ENCODE results near the gene ZNF524.

ZNF524 gene

GRCh38 chr19:55620410-55621204, 20.5 kb downstream of the ZNF524 start:
- no peak for DNase-seq (ENCODE audit: low read depth)

GRCh38 chr19:55621205-55621672, 21.2 kb downstream of the ZNF524 start:
- no peak for DNase-seq (ENCODE audit: low read depth)

- no peak for DNase-seq (ENCODE audit: low read depth)
Measured at GRCh38 chr19:55621673-55622231, 21.7 kb downstream of the ZNF524 start.

- no peak for DNase-seq (ENCODE audit: low read depth)
Measured at GRCh38 chr19:55622242-55622969, 22.3 kb downstream of the ZNF524 start.

- DNase-seq (ENCODE audit: low read depth), result no peak
Measured at GRCh38 chr19:55623130-55623529, 23.0 kb downstream of the ZNF524 start.

- DNase-seq (ENCODE audit: low read depth), result no peak
Measured at GRCh38 chr19:55623561-55623960, 23.5 kb downstream of the ZNF524 start.

GRCh38 chr19:55624109-55625003, 24.3 kb downstream of the ZNF524 start, which contains the start of gene ZNF784:
Gene ZNF784, minus strand, starts transcription at chr19:55624566. Its CDS starts 5 bp downstream, at chr19:55624561.
- DNase-seq (ENCODE audit: low read depth), result peak; percentile 92

- DNase-seq (ENCODE audit: low read depth), result no peak
Measured at GRCh38 chr19:55625004-55625326, 24.9 kb downstream of the ZNF524 start.

GRCh38 chr19:55626350-55626749, 26.3 kb downstream of the ZNF524 start:
- DNase-seq (ENCODE audit: low read depth), result no peak

GRCh38 chr19:55632463-55632834, 32.4 kb downstream of the ZNF524 start:
- peak; percentile 83 for DNase-seq (ENCODE audit: low read depth)

GRCh38 chr19:55633861-55634260, 33.8 kb downstream of the ZNF524 start:
- no peak for DNase-seq (ENCODE audit: low read depth)

GRCh38 chr19:55635334-55635717, 35.2 kb downstream of the ZNF524 start:
- DNase-seq (ENCODE audit: low read depth), result no peak

GRCh38 chr19:55635856-55636440, 35.9 kb downstream of the ZNF524 start:
- DNase-seq (ENCODE audit: low read depth), result no peak

GRCh38 chr19:55636723-55637122, 36.6 kb downstream of the ZNF524 start:
- DNase-seq (ENCODE audit: low read depth), result no peak

GRCh38 chr19:55637534-55637933, 37.4 kb downstream of the ZNF524 start:
- no peak for DNase-seq (ENCODE audit: low read depth)

GRCh38 chr19:55638864-55639359, 38.8 kb downstream of the ZNF524 start:
- no peak for DNase-seq (ENCODE audit: low read depth)

GRCh38 chr19:55640043-55640576, 40.0 kb downstream of the ZNF524 start:
- DNase-seq (ENCODE audit: low read depth), result no peak

- no peak for DNase-seq (ENCODE audit: low read depth)
Measured at GRCh38 chr19:55640577-55641425, 40.7 kb downstream of the ZNF524 start, which contains the start of gene ZNF580. Gene ZNF580, plus strand, starts transcription at chr19:55641002. Its CDS starts 1,507 bp downstream, at chr19:55642509.

GRCh38 chr19:55641426-55642152, 41.5 kb downstream of the ZNF524 start:
- DNase-seq (ENCODE audit: low read depth), result no peak

All from stimulated activated CD8-positive, alpha-beta memory T cell treated with anti-CD3 and anti-CD28 coated beads, Interleukin-12 subunit alpha, Interleukin-12 subunit beta, amount 100 ng/mL, for 1 hour (primary cell).